GM21529 (cell line): Measurements from ENCODE around the gene TCF7L2.

Experiments used
- ATAC-seq: cut with Tn5 transposase; IDR thresholded peaks from one replicate; pipeline ENCODE4 v1.9.1; 2021; ENCODE audit not compliant: unreplicated experiment

Gene TCF7L2

DNA sequence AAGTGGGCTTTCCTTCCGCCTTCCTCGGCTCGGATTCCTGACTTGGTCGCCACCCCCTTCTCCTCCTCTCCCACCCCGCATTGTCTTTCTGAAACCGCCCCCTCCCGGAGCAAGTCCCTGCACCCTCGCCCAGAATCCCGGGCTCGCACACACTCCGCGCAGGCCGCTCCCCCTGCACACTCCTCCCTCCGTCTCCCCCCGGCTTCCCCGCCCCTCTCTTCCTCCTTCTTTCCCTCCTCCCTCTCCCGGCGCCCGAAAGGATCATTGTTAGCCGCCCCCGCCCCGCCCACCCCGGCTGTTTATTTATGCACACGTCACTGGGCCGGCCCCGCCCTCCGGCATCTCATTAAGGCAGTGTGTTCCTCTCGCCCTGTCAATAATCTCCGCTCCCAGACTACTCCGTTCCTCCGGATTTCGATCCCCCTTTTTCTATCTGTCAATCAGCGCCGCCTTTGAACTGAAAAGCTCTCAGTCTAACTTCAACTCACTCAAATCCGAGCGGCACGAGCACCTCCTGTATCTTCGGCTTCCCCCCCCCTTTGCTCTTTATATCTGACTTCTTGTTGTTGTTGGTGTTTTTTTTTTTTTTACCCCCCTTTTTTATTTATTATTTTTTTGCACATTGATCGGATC lies at the start of gene TCF7L2:
TSS of gene TCF7L2 (plus strand) at position 373 of the 633 bp plus-strand sequence. CDS start 510 bp downstream, outside the sequence.
- peak; percentile 60 for ATAC-seq

DNA sequence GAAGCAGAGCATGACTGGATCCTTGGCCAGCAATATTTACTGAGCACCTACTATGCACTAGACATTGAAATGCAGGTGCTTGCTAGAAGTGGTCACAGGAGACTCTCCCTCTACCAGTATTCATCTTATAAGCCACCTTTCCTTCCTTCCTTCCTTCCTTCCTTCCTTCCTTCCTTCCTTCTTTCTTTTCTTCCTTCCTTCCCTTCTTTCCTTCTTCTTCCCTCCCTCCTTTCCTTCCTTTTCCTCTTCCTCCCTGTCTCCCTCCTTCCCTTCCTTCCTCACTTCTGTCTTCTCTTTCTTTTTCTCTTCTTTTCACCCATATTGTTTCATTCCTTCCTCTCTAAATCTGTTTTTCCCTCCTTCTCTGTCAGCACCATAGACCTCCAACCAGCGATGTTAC lies 47.3 kb upstream of the TCF7L2 start:
- no peak for ATAC-seq

DNA sequence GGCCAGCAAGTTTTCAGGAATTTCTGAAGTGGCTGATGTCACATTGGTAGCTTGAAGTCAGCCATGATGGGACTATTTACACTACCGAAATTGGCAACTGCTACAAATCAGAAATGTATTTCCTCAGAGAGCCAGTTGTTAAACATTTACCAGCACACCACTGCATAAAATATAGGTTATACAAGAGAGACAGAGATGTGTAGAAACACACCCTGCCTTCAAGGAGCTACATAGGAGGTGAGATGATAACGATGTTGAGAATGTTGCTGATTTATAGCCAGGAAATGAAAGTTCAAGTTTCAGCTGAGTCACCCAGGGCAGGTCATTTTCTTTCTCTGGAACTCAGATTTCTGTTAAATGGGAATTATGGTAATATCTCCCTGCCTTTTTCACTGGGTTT lies 46.0 kb upstream of the TCF7L2 start:
- no peak for ATAC-seq

DNA sequence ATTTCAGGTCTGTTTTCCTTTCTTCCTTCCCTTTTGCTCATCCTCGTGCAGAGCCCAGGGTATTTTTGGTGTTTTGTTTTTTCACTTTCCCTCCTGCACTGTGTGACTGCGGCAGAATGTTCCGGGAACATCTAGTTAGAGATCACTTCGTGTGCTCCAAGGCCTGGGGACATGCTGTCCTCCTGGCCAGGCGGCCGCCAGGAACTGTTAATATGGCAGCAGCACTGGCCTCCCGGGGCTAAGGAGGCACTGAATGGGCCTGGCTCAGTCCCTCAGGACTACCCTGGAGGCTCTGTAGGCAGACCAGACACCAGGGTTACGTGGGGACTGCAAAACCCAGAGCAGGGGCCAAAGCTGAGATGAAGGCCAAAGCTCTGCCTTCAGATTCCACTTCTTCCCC lies 43.1 kb upstream of the TCF7L2 start:
- no peak for ATAC-seq

DNA sequence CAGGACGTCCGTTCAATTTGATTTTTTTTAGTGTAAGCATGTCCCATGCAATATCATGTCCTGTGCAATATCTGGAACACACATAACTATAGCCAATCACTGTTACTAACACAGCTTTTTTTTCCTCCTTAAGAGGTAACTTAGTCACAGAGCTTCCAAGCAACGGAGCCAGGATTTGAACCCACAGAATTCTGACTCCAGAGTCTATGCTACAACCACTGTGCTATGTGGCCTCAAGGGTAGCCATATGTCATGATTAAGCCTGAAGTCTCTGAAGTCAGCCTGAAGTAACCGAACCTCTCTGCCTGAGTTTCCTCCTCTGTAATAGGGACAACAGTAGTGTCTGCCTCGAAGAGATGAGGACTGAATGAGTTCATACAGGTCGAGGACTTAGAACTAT lies 42.2 kb upstream of the TCF7L2 start:
- ATAC-seq: no peak

- ATAC-seq: no peak
Measured at GRCh38 chr10:112911206-112911605, 38.8 kb upstream of the TCF7L2 start.

- no peak for ATAC-seq
Measured at GRCh38 chr10:112912410-112912928, 37.6 kb upstream of the TCF7L2 start.

- no peak for ATAC-seq
Measured at GRCh38 chr10:112913255-112913654, 36.8 kb upstream of the TCF7L2 start.

- no peak for ATAC-seq
Measured at GRCh38 chr10:112913661-112914287, 36.3 kb upstream of the TCF7L2 start.

- no peak for ATAC-seq
Measured at GRCh38 chr10:112914288-112914952, 35.6 kb upstream of the TCF7L2 start.

DNA sequence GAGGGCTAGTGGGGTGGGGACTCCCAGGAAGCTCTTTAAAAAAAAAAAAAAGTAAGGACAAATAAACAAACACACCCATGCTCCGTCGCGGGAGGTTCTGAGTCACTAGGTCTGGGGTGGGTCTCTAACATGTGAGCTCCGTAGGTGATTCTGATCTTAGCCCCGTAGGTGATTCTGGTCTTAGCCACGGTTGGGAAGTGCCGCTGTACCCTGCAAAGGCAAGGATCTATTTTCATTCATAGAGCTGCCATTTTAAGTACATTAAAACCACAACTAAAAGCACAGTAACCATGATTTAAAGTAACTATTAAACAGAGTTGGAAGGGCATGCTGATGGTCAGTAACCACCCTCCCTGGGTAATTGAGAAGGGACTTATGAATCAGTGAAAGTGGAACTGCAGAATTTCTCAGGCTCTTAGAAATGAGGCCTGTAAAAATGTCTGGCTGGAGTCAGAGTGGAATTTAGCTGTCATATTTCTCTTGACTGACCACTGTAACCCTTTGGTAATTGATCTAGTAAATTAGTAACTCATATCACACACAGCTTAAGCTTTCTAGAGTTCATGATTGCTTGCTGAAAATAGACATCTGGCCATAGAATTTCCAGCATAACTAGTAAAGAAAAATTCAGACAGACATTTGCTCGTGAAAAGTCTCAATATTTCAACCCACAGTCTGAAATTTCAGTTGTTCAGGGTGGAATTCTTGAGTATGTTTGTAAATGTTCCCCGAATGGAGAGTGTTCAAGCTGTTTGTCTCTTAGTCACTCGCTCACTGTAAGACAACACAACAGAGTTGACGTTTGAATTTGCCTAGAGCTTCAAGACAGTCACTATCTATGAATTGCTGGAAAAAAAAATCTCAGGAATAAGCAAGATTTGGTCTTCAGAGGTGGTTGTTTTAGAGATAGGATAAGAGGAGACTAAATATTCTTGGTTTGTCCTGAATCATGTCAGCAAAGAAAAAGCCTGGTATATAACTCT lies 34.2 kb upstream of the TCF7L2 start:
- no peak for ATAC-seq

DNA sequence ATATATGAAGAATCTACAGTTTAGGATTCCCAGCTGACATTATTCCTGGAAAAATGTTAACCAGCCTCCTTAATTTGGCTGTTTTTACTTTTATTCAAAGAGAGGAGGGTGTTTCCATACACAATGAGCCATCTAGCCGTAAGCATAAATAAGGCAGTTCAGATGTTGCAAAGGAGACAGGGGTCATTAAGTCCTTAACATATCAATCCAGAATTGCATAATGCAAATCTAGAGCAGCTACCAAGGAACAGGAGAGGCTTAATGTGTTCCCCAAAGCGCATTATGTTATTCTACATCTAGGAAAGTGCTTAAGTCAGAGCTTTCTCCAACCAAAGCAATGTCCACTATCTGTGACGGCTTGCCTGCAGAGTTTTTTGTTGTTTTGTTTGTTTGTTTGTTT lies 32.4 kb upstream of the TCF7L2 start:
- ATAC-seq: no peak

GRCh38 chr10:112918771-112919170 lies 31.3 kb upstream of the TCF7L2 start:
- no peak for ATAC-seq

- ATAC-seq: no peak
Measured at GRCh38 chr10:112919721-112920120, 30.3 kb upstream of the TCF7L2 start.

DNA sequence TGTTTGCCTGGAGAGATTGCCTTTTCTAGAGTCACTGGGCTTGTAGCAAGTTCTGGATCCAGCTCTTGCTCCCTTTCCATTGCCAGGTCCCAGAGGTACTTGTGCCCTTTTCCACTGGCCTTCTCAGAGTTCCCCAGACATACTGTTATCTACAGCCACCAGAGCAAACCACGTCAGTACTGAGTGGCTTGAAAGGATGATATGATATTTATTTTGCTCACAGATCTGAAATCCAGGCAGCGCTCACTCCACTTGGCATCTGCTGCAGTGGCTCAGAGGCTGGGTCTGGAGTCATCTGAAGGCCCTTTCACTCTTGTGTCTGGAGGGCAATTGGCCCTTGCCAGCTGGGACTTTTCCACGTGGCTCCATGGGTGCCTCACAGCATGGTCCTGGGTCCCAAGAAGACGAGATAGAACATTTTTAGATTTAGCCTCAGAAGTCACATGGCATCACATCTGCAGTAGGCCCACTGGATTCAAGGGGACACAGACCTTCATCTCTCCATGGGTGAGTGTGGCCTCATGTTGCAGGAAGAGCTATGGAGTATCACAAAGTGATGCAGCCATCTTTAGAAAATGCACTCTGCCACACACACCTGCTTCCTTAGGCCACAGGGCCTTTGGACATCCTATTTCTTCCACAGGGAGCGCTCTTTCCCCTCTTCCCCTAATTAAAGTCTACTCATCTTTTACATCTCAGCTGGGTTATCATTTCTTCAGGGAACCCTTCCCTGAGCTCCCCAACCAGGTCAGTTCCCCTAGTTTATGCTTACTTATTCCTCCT lies 22.9 kb upstream of the TCF7L2 start:
- ATAC-seq: no peak

GRCh38 chr10:112927980-112928379 lies 22.1 kb upstream of the TCF7L2 start:
- no peak for ATAC-seq

GRCh38 chr10:112932658-112933057 lies 17.4 kb upstream of the TCF7L2 start:
- no peak for ATAC-seq

DNA sequence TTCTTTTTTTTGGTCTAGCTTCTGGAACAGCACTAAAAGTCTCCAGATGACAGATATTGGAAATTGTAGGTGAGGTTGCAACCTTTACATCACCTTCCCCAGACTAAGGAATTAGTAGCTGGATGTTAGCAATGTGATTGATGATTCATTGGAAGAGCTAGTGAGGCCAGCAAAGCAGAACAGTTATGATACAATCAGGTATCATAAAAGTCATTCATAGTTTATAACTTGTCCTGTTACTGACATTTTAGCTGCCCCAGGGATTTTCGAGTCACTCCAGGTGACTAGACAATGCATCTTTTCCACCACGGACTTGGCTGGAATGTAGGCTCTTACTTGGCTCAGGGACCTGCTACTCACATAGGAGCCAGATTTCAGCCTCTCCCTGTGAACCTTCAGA lies 15.9 kb upstream of the TCF7L2 start:
- no peak for ATAC-seq

- no peak for ATAC-seq
Measured at GRCh38 chr10:112938808-112939482, 11.1 kb upstream of the TCF7L2 start.

GRCh38 chr10:112945811-112946210 lies 4.2 kb upstream of the TCF7L2 start:
- ATAC-seq: no peak
